NCI-H460 (cell line): Measurements from ENCODE around the gene GABARAP. TPM values are rescaled to one million over a fixed set of nuclear protein-coding genes. Genes with fewer than 3 reads are reported as not detected.
"Not testable (repeated sequence)": the region's sequence is repeated elsewhere in the genome, so short reads cannot be mapped to it uniquely, and the experiment has no call there.

Experiments used
- DNase-seq: peaks from one replicate; pipeline ENCODE4 v3.0.0-alpha.2; 2016; ENCODE audit warnings: low read depth; ENCODE audit errors: extremely low read depth
- total RNA-seq: library from RNA; depleted of rRNA; stranded (reverse); fragments of >200 nt; shearing (Covaris generic); gene quantifications from 2 replicates; pipeline ENCODE4 v1.2.3, GENCODE V29; 2014

GABARAP gene
- total RNA-seq, 1 experiment from 2014 or later: 150 TPM

- no peak for DNase-seq
Measured at GRCh38 chr17:7261379-7262191, 19.3 kb upstream of the GABARAP start.

DNA sequence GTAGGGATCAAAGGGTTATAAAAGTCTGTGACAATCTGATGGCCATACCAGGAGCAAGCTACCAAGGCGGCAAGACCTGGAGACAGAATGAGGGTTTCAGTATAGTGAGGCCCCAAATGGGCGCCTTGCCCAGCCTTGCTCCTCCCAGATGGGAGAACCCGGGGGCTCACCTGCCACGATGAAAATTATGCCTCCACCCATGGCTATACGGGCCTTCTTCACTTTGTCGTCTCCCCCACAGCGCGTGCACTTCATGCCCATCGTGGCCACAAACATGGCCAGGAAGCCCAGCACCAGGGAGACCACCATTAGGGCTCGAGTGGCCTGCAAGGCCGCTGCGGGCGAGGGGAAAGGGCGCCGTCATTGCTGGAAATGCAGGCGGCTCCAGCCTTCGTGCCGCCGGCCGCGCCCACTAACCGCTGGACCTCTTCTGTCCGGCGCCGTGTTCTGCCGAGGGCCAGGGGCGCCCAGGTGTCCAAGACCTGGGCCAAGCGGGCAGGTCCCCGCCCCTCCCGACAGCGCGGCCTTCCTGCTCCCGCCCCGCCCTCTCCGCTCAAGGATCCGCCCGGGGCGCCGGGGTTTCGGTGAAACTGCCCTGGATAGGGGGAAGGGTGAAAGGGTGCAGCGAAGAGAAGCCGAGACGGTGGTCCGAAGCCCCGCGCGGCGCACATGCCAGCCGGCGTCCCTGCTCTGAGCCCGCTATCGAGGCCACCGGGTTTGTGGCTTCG, 18.6 kb upstream of the GABARAP start:
- no peak for DNase-seq

GRCh38 chr17:7260151-7260550, 17.9 kb upstream of the GABARAP start:
- no peak for DNase-seq

GRCh38 chr17:7259555-7259889, 17.3 kb upstream of the GABARAP start:
- no peak for DNase-seq

- DNase-seq: peak; percentile 52
Measured at GRCh38 chr17:7258731-7259554, 16.7 kb upstream of the GABARAP start.

DNA sequence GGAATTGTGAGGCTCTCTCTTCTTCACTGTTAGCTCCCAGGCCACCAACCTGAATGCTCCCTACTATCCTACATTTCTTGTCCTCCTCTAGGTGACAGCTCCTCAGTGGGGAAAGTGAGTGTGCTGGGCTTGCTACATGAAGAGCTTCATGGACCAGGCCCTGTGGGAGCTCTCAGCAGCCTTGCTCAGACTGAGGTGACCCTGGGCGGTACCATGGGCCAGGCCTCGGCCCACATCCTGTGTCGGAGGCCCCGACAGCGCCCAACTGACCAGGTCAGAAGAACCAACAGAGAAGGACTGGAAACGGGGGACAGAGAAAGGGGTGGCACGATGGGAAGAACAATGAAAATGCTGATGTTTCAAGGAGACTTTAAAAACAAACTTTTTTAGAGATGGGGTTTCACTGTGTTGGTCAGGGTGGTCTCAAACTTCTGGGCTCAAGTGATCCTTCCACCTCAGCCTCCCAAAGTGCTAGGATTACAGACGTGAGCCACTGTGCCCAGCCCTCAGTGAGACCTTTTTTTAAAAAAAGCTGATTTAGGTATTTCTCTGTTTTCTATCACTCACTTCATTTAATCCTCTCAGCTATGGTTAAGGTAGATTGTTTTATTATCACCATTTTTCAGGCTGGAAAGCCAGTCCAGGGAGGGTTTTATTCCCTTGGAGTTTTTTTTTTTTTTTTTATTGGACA, 14.7 kb upstream of the GABARAP start:
- no peak for DNase-seq

DNA sequence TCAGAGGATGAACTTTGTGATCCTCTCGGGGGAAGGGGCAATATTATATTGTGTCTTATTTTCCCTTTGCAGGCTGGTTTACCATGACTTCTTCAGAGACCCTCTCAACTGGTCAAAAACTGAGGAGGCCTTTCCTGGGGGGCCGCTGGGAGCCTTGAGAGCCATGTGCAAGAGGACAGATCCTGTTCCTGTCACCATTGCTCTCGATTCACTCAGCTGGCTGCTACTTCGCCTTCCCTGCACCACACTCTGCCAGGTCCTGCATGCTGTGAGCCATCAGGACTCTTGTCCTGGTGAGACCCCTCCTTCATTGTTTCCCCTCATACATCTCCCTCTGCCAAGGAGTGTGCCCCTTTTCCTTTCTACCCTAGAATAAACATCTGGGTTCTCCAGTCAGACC, 12.3 kb upstream of the GABARAP start:
- DNase-seq: no peak

GRCh38 chr17:7253082-7253481, 10.8 kb upstream of the GABARAP start:
- no peak for DNase-seq

GRCh38 chr17:7252176-7253043, 10.2 kb upstream of the GABARAP start, which contains the start of gene ELP5:
ELP5 (plus strand) TSS chr17:7252215; CDS start chr17:7252551, 336 bp downstream.
- DNase-seq: peak; percentile 95

DNA sequence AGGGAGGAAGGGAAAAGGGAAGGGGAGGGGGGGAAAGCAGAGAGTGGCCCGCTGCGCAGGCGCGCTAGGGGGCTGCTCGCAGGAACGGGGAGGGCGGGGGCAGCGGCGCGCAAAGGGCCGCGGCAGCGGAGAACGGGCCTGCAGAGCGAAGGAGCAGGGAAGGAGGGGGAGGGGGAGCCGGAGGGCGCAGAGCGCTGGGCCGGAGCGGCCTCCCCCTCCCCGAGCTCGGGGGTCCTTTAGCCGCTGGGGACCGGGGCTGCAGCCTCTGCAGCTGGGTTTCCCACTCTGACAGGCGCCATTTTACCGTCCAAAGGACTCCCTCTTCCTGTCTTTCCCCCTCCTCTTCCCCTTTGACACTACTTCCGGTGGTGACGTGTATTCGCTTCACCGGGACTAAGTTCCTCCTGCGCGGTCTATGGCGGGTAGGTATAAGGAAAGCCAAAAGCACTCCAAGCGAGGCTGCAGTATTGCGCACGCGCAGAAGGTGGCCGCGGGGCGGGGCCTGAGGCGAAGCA, 9.5 kb upstream of the GABARAP start, which contains the start of gene CTDNEP1:
CTDNEP1 (minus strand) TSS at position 74 of the 515 bp plus-strand sequence. CDS start 438 bp downstream, outside the sequence.
- DNase-seq: peak; percentile 100

DNA sequence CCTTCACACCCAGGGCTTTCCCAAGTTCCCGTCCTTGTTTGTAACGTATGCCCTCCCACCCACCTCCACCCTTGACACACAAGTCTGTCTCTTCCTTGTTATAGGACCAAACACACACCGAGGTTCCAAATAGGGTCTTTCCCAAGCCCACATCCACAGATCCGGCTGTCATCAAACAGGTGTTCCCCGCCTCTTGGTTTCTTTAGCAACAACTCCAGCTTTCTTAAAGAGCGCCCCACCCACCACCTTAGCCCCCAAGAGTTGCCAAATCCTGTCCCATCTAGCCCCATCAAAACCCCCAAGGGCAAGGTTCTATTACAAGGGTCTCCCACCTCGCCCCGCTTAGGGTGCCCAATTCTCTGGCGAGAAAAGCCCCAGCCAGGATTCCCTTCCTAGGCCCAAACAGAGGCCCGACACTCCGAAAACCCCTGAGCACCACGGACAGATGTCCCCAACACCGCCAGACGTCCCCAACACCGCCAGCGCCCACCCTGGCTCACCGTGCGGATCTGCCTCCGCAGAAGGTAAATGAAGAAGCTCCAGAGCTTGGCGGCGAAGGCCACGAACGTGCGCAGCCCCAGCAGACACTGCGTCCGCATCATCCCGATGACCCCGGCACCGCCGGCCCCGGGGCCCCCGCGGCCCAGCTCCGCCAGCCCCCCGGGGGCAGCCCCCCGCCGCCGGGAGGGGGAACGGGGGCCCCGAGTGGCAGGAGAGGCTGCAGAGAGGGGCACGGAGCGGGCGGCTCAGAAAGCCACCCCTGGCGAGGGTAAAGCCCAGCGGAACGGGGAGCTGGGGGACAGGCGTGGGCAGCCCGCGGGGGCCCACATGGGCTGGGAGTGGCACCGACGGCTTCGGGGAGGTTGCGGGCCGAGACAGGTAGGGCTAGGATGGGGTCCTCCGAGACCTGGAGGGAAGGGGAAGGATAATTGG, 8.7 kb upstream of the GABARAP start:
- no peak for DNase-seq

GRCh38 chr17:7249830-7250229, 7.6 kb upstream of the GABARAP start:
- DNase-seq: no peak

GRCh38 chr17:7249214-7249613, 7.0 kb upstream of the GABARAP start:
- DNase-seq: no peak

GRCh38 chr17:7248796-7249195, 6.5 kb upstream of the GABARAP start:
- DNase-seq: no peak

GRCh38 chr17:7246779-7247178, 4.5 kb upstream of the GABARAP start:
- DNase-seq: no peak

GRCh38 chr17:7243838-7244237, 1.6 kb upstream of the GABARAP start:
- not testable (repeated sequence) for DNase-seq

DNA sequence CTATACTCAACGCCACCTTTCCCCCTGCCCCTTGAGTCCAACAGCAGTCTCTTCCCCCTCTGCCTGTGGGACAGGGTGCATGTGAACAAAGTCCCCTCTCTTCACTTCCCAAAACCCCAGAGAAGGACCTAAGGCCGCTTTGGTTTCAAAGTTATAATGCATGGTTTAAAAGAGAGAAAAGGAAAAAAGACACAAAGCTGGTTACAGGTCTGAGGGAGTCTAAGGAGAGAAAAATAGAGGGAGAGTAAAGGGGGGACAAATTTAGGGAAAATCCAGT, 1.1 kb upstream of the GABARAP start:
- DNase-seq: no peak

DNA sequence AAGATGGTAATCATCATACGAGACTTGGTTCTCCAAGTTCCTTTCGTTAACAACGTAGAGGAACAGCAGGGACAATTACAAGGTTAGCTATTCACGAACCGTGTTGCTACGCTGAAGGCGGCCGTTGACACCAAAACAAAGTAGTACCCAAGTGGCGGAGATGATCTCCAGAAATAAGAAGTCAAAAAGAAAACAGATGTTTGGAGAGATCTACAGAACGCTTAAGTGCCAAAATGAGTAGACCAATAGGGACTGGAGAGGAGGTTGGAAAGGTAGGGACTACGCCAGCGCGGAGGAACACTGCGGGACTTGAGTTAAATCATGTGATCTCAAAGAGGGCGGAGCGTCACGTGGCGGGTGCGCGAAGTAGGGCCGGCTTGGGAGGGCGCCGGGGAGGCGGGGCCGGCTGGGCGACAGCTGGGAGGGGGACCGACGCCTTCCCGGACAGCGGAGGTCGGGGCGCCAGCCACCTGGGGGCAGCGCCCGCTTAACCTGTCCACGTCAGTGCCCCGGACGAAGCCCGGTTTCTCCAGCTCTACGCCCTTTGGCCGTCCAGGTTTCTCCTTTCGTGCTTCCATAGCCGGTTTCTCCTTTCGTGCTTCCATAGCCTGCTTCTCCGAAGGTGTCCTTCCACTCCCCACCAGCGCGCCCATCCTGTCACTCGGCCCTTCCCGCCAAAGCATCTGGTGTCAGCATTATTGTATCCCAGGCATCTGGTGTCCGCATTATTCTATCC, 636 bp upstream of the GABARAP start:
- DNase-seq: peak; percentile 90
